NK-92 (cell line): ENCODE data around the gene SIGLEC12.
"Not testable (repeated sequence)": the region's sequence is repeated elsewhere in the genome, so short reads cannot be mapped to it uniquely, and the experiment has no call there.

Source experiments
- DNase-seq: peaks from one replicate; lab custom pipeline; 2025; ENCODE audit not compliant: unreplicated experiment; lab: John Stamatoyannopoulos, UW

The SIGLEC12 gene

DNA sequence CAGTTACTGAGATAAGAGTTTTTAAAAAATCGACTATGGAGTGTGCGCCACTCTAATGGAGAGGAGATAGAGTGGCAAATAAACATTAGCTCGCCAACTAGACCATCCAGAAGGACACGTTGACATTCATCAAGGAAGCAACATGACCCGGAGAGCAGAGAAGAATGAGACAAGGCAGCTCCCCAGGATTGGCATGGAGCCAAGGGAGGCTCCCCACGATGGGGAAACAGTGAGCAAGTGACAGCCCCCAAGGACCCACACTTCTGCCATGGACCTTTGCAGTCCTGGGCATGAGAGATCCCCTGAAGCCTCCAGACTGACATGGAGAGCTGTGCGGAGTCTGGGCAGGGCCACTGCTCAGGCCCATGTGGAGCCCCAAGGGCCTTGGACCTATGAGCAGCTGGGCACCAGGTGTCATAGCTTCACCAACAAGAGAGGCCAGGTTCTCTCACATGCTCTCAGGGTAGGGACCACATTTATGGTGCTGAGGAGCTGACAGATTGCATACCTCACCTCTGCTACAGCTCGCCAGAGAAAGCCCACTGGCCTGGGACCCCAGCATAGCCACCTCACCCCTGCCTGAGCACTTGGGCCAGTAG, 23.2 kb upstream of the SIGLEC12 start:
- no peak for DNase-seq

- no peak for DNase-seq
Observed at GRCh38 chr19:51521781-51522180, 20.2 kb upstream of the SIGLEC12 start.

DNA sequence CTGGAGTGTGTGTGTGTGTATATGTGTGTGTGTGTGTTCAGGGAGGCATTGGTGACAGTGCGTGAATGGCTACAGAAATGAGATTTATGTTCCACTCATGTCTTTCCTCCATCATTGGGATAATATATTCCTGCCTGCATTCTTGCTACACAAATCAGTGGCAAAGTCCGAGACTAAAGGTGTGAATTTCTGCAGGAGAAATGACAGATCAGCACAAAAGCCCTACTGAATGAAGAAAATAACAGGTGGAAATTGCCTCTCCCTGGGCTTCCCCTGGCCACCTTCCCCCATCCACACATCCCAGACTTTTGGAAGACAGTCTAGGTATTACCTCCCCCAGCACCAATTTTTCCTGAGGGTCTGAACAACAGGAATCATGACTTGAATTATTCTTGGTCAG, 19.8 kb upstream of the SIGLEC12 start:
- no peak for DNase-seq

DNA sequence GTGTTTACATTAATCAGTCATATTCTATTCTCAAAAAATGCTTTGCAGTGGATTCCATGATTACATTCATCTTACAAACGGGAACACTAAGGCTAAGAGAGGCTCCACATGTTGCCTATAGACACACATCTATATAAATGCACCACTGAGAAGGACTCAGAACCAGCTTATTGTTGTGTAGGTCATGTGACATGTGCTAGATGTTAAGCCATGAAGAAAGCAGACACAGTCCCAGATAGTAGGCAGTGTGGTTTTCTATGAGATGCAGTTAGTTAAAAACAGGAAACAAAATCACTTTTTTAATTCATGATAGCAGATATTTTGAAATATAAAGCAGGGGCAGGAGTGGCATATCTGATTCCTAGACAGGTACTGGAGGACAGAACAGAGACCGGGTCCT, 19.1 kb upstream of the SIGLEC12 start:
- DNase-seq, result no peak

- no peak for DNase-seq
Observed at GRCh38 chr19:51514866-51515481, 13.4 kb upstream of the SIGLEC12 start.

DNA sequence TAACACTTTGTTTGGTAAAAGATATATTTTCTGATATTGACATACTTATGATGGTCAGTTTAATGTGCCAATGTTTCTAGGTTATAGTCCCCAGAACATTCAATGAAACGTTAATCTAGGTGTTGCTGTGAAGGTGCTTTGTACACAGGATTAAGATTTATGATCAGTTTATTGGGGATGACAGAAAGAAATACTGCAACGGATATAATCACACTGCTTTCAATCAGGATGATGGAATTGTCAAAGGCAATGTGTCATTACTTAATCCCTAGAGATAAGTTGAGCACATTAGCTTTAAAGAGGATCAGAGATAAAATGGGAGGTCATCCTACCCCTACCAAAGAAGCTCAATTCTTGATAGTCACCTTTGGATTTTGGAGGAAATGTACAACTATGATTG, 12.4 kb upstream of the SIGLEC12 start:
- no peak for DNase-seq

DNA sequence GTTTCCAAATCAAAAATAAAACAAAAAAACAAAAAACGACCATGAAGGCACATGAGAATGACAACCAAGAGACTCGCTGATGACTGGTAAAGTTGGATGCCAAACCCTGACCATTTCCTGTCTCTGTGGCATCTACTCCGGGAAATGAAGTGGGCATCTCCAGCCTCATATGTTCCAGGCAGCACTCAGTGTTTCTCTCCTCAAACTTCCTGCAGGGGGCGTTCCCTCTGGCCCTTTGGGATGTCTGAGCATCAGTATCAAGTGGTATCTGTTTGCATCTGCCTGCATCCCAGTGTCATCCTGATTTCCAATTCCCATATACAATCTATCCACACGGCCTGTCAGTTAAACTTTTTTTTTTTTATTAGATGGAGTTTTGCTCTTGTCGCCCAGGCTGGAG, 9.8 kb upstream of the SIGLEC12 start:
- DNase-seq, result no peak

GRCh38 chr19:51509823-51510660, 8.4 kb upstream of the SIGLEC12 start:
- DNase-seq, result no peak

DNA sequence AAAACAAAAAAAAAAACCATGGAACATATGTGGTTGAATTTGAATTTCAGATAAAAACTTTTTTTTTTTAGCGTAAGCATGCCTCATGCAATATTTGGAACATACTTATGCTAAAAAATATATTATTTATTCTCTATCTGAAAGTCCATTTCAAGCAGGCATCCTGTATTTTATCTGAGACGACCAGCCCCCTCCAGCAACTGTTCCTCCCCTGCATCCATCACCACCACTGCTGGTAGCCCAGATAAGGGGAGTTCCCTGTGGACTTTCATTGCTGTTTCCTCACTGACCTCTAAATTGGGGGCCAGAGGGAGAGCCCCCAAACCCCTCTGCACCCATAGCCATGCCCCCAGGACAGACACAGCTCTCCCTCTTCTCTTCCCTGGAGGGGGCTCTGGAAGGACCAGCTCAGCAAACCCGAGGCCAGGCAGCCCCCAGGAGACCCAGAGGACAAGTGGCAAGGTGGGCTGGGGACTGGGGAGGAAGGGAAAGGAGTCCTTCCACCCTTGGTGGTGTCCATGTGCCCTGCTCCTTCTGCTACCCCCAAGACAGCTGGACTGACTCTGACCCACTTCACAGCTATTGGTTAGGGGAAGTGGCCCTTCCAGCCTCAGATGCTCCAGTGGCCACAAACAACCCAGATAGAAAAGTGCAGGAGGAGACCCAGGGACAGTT, 6.6 kb upstream of the SIGLEC12 start:
- DNase-seq, result no peak

DNA sequence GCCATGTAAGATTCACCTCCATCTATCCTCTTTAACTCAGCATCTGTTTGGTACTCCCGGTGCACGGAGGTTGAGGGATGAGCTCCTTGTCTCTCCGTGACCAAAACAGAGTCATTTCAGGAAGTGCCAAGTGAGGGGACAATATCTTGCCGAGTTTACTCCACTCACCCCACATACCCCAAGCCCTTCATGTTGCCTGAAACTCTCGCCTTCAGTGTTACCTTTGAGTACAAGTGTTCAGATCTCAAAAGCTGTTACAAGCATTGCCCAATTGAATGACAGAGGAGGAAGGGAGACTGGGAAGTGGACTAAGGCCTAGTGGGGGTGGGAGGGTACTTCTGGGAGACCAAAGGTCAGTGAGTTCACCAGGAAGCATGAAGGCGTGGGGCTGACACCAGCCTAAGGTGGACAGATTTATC, 6.0 kb upstream of the SIGLEC12 start:
- no peak for DNase-seq

- DNase-seq, result no peak
Observed at GRCh38 chr19:51507192-51507591, 5.6 kb upstream of the SIGLEC12 start.

GRCh38 chr19:51505904-51506303, 4.3 kb upstream of the SIGLEC12 start:
- no peak for DNase-seq

DNA sequence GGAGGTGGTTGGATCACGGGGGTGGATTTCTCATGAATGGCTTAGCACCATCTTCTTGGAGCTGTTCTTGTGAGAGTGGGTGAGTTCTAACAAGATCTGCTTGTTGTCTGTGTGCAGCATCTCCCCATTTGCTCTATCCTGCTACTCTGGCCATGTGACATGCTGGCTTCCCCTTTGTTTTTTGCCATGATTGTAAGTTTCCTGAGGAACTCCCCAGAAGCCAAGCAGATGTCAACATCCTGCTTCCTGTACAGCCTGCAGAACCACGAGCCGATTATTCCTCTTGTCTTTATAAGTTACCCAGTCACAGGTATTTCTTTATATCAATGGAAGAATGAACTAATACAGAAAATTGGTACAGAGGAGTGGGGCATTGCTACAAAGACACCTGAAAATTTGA, 2.3 kb upstream of the SIGLEC12 start:
- no peak for DNase-seq

- DNase-seq, result no peak
Observed at GRCh38 chr19:51503286-51503817, 1.8 kb upstream of the SIGLEC12 start.

DNA sequence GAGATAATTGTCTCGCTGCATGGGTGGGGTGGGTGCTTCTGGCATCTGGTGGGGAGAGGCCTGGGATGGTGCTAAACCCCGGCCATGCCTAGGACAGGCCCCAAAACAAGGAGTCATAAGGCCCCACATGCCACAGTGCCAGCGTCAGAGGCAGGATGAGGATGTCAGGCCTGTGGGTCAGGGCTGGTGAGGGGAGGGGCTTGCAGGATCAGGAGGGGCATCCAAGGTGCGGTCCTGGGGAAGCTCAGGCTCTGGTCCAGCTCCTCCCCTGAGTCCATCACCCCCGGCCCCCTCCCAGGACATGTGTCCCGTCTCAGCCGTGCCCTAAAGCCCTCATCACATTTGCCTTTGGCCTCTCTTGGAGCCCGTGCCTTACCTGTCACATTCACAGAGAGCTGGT, 669 bp downstream of the SIGLEC12 start:
- DNase-seq, result not testable (repeated sequence)

- DNase-seq, result no peak
Observed at GRCh38 chr19:51497666-51498065, 3.9 kb downstream of the SIGLEC12 start.

DNA sequence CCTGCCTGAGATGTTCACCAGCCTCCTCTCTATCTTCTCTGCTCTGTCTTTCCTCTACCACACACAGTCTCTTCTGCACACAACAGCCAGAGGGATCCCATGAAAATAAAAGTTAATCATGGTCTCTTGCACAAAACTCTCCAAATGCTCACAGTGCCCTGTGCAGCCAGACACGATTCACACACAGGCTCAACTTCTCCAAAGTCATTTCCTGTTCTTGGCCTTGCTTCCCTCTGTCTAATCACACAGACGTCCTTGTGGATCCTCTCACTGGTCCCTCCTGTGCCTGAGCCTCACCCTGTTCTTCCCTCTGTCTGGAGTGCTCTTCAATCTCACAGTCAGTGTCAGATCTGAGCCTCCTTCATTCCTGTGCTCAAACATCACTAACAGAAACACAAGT, 7.8 kb downstream of the SIGLEC12 start:
- no peak for DNase-seq

- DNase-seq, result no peak
Observed at GRCh38 chr19:51491586-51491985, 10.0 kb downstream of the SIGLEC12 start.

- no peak for DNase-seq
Observed at GRCh38 chr19:51490676-51491075, 10.9 kb downstream of the SIGLEC12 start.

- DNase-seq, result no peak
Observed at GRCh38 chr19:51489113-51489512, 12.5 kb downstream of the SIGLEC12 start.

DNA sequence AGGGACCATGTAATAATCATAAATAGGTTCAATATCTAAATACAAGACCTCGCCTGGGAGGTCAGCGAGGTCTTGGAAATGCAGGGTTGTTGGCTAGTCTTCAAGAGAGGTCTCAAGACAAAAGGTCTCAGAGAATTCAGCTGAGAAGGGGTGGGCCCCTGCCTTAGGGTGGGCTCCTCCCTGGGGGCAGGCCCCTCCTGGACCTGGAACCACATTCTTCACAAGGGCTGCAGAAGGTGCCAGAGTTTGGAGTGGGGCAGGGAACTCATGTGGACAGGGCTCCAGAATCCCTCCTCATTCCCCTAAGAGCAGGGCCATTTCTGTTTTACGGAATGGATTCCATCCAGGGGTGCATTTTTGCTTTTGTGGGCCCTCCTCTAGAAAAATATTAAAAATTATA, 13.1 kb downstream of the SIGLEC12 start:
- no peak for DNase-seq
